Gastroesophageal sphincter (tissue), 3 donors: ENCODE results near the gene ZNF200.

ENCODE experiments used
- CTCF ChIP-seq, 4 experiments: fragments of 200-600 bp in 2 of 4; fragments of 450-650 bp in 2 of 4; sonication (generic) in 1 of 4; IDR thresholded peaks; one replicate each; pipeline ENCODE4 v1.5.1; 2017 to 2019; ENCODE audit warnings: antibody characterized with exemption in 4 of 4, mild to moderate bottlenecking in 2 of 4, moderate library complexity in 2 of 4
- EP300 ChIP-seq: sonication (generic); formaldehyde crosslinking; IDR thresholded peaks from one replicate; pipeline ENCODE4 v1.6.1; 2017; ENCODE audit warnings: antibody characterized with exemption, mild to moderate bottlenecking
- POLR2A ChIP-seq, 2 donors: fragments of 450-650 bp; IDR thresholded peaks; one replicate each; pipeline ENCODE4 v1.6.1; 2017; ENCODE audit warnings: antibody characterized with exemption in 2 of 2, mild to moderate bottlenecking in 2 of 2, moderate library complexity in 1 of 2
- POLR2AphosphoS5 ChIP-seq: sonication (generic); formaldehyde crosslinking; IDR thresholded peaks from one replicate; pipeline ENCODE4 v1.6.1; 2017; ENCODE audit warnings: antibody characterized with exemption

DNA sequence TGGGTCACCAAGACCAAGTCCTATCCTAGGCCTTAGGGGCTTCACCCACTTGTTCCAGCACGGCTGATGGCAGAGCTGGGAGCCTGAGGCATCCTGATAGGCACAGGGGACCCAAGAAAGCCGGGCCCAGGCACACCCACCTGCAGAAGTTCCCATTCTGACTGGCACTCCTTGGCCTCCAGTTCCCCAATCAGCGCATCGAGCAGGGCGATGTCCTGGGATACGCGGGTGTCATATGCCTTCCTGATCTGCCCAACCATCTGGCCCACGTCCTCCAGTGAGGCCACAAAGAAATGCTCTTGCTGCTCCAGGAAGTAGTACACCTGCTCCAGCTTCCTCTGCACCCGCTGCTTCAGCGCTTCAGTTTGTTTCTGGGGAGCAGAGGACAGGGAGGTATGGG is 11.9 kb upstream of the ZNF200 start:
- no peak for TF ChIP-seq CTCF (IDR thresholded peaks at IDR 0.05)
- no peak for TF ChIP-seq POLR2AphosphoS5
- no peak for TF ChIP-seq POLR2A (IDR thresholded peaks at IDR 0.05)
- no peak for TF ChIP-seq EP300
